NCI-H774 (cell line): Measurements from ENCODE around the gene TRIOBP.
A peak's percentile ranks its signal among the peaks of the same experiment; 100 is the strongest.
"Not testable (repeated sequence)": the region's sequence is repeated elsewhere in the genome, so short reads cannot be mapped to it uniquely, and the experiment has no call there.

Experiments
- DNase-seq: peaks from one replicate; lab custom pipeline; 2025; lab: John Stamatoyannopoulos, UW

Gene TRIOBP

DNA sequence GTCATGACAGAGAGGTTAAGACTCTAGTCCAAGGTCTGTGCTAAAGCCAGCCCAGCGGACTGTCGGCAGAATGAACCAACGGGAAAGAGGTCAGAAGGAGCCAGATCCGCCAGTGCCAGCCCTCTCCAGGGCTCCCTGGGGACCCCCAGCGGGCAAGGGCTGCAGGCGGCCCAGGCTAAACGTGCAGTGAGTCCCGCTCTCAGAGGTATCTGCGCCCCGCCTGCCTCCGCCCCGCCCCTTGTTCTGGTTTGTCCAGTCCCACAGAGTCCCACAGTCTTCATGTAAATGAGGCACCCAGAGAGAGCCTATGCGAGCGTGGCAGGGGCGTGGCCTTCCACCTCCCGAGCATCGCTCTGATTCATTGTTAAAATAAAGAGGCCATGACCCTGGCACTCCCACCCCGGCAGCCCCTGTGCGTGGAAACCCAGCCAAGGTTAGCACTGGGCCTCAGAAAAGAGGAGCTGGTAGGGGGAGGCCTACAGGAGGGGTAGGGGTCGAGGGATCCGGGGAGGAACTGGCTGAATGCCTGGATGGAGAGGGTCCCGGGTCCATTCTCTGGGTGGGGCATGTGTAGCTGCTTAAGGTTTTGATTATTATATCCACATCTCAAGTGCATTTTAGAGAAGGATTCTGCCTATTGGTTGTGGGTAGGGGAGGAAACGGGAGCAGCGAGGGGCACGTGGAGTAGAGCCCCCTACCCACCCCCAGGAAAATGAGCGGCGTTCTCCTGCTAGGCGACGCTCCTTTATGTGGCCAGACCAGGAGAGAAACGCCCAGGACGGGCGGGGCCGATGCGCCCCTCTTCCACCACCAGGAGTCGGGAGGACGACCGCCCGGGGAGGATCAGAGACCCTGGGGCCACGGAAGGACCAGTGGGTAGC lies at the start of gene TRIOBP:
TRIOBP (plus strand) TSS at position 392 of the 881 bp plus-strand sequence. CDS start 4,318 bp downstream, outside the sequence.
- peak; percentile 52 for DNase-seq

DNA sequence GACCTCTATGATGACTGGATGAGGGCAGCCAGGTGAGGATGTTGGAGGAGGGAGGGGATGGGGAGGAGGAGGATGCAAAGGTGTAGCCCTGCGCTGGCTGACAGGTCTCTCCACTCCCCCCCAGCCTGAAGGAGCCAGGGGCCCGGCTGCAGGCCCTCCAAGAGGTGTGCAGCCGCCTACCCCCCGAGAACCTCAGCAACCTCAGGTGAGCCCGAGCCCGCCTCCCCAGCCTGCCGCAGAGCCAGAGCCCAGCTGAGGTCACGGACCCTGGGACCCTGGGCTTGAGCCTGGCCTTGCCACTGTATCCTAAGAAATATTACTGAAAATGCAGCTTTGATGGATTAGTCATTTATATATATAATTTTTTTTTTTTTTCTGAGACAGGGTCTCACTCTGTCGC lies 49.5 kb upstream of the TRIOBP start:
- no peak for DNase-seq

DNA sequence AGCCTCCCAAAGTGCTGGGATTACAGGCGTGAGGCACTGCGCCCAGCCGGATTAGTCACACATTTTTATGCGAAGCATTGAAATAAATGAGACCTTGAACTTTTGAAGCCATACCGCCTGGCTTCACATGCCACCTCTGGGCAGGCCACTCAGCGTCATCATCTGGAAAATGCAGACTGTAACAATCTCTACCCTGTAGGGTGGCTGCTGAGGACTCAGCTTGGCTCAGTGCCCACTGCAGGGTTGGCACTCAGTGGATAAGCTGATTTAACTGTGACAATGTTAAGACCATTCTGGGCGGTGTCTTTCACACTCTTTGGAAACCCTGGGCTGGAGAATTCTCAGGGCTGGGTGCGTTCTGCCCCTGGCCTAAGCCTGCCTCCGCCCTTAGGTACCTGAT lies 48.9 kb upstream of the TRIOBP start:
- no peak for DNase-seq

- no peak for DNase-seq
Measured at GRCh38 chr22:37650463-37651136, 46.2 kb upstream of the TRIOBP start.

DNA sequence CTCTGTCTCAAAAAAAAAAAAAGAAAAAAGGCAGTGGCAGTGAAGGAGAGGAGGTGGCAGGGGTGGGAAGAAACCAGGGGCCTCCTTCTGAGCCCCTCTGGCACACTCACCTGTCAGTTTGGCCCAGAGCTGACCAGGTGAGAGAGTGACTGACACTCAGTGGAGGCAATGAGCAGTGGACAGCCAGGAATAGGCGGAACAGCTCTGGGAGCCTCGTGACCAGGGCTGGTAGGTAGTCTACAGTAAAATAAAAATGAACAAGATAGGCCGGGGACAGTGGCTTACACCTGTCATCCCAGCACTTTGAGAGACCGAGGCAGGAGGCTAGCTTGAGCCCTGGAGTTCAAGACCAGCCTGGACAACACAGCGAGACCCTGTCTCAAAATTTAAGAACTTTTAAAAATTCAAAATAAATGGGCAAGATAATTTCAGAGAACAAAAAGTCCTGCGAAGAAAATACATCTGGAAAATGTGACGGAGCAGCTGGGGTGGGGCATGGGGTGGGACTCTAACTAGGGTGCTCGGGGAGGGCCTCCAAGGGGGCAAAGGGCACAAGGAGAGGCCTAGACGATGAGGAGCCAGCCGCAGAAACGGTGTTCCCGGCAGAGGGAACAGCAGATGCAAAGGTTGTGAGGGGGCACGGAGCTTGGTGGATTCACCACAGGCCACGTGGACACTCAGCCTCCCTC lies 42.1 kb upstream of the TRIOBP start:
- DNase-seq: no peak

GRCh38 chr22:37655252-37655563 lies 41.6 kb upstream of the TRIOBP start:
- no peak for DNase-seq

DNA sequence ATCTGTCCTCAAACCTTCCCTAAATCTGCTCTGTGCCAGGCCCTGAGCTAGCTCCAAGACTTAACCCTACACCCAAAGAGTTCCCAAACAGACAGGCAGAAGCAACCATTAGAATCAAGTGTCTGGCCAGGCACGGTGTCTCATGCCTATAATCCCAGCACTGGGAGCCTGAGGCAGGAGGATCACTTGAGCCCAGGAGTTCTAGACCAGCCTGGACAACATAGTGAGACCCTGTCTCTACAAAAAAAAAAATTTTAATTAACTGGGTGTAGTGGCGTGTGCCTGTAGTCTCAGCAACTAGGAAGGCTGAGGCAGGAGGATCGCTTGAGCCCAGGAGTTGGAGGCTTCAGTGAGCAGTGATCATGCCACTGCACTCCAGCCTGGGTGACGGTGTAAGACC lies 40.3 kb upstream of the TRIOBP start:
- not testable (repeated sequence) for DNase-seq

GRCh38 chr22:37657590-37658132 lies 39.2 kb upstream of the TRIOBP start:
- no peak for DNase-seq

- peak; percentile 94 for DNase-seq
Measured at GRCh38 chr22:37658133-37659065, 38.4 kb upstream of the TRIOBP start, which contains the start of gene PDXP. Gene PDXP, plus strand, starts transcription at chr22:37658723. Its CDS starts 60 bp downstream, at chr22:37658783.

DNA sequence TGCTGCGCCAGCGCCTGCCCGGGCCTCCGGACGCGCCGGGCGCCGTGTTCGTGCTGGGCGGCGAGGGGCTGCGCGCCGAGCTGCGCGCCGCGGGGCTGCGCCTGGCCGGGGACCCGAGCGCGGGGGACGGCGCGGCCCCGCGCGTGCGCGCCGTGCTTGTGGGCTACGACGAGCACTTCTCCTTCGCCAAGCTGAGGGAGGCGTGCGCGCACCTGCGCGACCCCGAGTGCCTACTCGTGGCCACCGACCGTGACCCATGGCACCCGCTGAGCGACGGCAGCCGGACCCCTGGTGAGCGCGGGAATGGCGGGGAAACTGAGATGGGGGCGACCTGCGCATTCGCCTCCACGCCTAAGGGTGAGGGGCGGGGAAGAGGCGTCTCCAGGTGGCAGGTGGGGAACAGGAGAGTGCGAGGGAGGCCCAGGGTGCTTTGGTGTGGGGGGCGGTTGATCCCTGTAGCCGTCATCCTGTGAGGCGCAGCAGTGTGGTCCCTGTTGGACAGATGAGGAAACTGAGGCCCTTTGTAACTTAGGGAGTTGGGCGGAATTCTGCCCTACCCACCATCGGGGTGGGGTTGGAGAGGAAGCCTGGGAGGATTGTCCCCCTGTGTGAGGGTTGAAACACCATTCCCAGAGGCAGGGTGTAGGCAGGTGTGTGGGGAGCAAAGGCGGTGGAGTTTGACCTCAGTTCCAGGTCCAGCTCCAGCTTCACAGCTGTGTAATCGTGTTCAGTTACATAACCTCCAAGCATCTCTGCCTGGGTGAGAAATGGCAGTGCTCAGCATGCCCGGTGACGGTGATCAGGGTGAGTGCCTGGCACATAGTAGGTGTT lies 37.6 kb upstream of the TRIOBP start:
- no peak for DNase-seq

DNA sequence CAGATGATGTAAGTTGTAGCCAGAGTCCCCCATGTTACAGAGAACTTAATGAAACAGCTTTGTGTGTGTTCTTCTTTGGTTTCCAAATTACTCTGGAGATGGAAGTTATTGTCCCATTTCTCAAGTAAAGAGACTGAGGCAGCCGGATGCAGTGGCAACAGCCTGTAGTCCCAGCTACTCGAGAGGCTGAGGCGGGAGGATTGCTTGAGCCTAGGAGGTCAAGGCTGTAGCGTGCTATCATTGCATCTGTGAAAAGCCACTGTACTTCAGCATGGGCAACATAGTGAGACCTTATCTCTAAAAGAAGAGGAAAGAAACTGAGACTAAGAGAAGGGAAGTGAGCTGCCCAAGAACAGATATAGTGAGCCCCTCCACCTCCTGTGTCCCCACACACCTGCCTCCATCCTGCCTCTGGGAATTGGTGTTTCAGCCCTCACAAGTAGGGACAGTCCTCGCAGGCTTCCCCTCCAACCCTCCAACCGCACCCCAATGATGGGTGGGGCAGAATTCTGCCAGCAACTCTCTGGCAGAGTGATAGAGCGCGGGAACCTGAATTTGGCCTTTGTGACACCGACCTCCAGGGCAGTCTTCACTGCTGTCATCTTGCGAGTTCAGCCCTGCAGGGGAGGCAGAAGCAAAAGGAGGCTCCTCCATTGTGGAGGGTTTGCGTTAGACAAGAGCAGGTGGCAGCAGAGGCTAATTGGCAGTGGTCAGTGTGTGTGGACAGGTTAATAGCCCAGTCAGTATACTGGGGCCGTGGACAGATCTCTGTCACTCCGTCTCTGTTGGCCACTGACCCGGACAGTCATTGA lies 36.7 kb upstream of the TRIOBP start:
- DNase-seq: no peak

- no peak for DNase-seq
Measured at GRCh38 chr22:37660709-37661045, 36.2 kb upstream of the TRIOBP start.

- DNase-seq: peak; percentile 16
Measured at GRCh38 chr22:37661160-37661924, 35.5 kb upstream of the TRIOBP start.

DNA sequence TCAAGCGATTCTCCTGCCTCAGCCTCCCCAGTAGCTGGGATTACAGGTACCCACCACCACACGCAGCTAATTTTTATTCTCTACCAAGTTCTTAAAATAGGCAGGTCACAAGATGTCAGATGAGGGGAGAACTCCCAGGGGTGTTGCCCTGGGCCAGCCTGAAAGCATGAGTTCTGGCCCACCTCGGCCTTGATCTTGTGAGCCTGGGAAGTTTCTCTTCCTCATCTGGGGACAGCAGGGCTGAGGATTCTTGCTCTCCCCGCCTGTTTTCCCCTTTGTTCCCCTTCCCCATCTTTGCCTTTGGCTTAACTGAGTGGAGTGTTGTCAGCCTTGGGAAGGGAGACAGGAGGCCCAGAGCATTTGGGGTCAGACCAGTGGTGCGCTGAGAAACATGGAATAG lies 34.8 kb upstream of the TRIOBP start:
- no peak for DNase-seq

DNA sequence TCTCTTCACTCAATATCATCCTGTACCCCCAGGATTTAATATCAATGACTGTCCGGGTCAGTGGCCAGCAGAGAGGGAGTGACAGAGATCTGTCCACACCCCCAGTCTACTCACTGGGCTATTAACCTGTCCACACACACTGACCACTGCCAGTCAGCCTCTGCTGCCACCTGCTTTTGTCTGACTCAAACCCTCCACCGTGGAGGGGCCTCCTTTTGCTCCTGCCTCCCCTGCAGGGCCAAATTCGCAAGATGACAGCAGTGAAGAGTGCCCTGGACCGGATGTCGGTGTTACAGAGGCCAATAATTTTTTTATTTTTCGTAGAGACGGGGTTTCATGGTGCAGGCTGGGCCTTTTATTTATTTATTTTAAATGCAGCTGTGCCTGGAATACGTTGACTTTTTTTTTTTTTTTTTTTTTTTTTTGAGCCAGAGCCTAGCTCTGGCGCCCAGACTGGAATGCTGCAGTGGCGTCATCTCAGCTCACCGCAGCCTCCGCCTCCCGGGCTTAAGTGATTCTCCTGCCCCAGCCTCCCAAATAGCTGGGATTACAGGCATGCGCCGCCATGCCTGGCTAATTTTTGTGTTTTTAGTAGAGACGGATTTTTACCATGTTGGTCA lies 33.2 kb upstream of the TRIOBP start:
- DNase-seq: no peak

GRCh38 chr22:37664249-37665101 lies 32.4 kb upstream of the TRIOBP start:
- DNase-seq: no peak

DNA sequence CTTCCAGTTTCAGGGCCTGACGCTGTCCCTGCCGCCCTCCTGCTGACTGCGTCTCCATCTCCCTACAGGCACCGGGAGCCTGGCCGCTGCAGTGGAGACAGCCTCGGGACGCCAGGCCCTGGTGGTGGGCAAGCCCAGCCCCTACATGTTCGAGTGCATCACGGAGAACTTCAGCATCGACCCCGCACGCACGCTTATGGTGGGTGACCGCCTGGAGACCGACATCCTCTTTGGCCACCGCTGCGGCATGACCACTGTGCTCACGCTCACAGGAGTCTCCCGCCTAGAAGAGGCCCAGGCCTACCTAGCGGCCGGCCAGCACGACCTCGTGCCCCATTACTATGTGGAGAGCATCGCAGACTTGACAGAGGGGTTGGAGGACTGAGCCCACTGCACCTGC lies 31.4 kb upstream of the TRIOBP start:
- DNase-seq: no peak

DNA sequence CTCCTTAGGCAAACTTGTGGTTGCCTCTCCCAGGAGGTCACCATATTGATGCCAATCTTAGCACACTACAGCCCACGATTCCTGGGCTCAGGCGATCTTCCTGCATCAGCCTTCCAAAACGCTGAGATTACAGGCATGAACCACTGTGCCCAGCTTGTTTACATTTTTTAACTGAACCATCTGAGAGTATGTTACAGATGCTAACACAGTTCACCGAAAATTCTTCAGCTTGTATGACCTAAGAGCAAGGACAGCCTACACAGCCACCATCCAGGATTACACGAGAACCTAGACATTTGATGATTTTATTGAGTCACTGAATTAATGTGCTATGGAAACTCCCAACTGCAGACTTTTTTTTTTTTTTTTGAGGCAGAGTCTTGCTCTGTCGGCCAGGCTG lies 27.3 kb upstream of the TRIOBP start:
- no peak for DNase-seq
